Activated CD4-positive, CD25-positive, alpha-beta regulatory T cell treated with anti-CD3 and anti-CD28 coated beads, Interleukin-2, amount 50 U/mL, for 72 hours (primary cell): ENCODE measurements around the gene UXS1.
"Not testable (repeated sequence)": the region's sequence is repeated elsewhere in the genome, so short reads cannot be mapped to it uniquely, and the experiment has no call there.

Experiments used
- DNase-seq: peaks from one replicate; pipeline ENCODE4 v3.0.0; 2021

Gene UXS1

DNA sequence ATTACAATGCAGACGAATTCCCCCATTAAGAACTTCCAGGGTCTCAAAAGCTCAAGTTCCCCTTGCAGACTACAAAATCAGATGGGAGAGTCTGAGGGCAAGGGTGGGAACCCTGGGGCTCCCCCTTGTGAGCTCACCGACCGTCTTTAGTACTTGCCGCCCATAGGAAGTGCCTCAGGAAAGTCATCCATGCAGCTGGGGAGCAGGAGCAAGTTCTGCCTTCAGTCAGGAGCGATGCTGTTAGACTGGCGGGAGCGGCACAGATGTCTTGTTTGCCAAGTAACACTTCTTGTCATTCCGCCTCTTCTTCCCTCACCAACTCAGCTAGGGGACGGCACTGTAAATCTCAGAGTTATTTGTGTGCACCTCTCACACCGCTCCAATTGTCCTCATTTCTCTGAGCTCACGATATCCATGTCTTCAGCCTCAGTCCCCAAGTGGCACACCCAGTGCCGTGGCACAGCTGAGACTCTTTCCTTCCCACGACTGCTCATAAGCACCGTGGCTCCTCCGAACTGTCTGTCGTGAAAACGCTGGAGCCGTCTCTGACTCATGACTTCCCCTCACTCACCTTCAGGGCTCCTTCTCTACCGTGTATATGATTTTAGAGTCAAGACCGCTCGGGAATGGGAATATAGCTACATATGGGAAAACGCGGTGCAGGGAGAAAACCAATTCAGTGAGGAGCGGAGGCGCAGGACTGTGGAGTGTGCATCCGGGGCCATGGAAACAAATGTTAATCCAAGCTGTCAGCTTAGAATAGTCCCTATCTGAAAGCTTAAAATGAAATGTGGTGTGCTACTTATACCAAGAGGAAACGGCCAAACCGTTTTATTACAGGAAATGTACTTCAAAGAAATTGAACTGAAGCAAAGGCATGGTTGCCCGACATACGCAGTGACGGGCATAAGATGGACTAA is 34.0 kb downstream of the UXS1 start:
- peak; percentile 52 for DNase-seq

- no peak for DNase-seq
Measured at GRCh38 chr2:106158871-106159270, 35.2 kb downstream of the UXS1 start.

GRCh38 chr2:106158131-106158530 is 36.0 kb downstream of the UXS1 start:
- no peak for DNase-seq

GRCh38 chr2:106157416-106157815 is 36.7 kb downstream of the UXS1 start:
- no peak for DNase-seq

DNA sequence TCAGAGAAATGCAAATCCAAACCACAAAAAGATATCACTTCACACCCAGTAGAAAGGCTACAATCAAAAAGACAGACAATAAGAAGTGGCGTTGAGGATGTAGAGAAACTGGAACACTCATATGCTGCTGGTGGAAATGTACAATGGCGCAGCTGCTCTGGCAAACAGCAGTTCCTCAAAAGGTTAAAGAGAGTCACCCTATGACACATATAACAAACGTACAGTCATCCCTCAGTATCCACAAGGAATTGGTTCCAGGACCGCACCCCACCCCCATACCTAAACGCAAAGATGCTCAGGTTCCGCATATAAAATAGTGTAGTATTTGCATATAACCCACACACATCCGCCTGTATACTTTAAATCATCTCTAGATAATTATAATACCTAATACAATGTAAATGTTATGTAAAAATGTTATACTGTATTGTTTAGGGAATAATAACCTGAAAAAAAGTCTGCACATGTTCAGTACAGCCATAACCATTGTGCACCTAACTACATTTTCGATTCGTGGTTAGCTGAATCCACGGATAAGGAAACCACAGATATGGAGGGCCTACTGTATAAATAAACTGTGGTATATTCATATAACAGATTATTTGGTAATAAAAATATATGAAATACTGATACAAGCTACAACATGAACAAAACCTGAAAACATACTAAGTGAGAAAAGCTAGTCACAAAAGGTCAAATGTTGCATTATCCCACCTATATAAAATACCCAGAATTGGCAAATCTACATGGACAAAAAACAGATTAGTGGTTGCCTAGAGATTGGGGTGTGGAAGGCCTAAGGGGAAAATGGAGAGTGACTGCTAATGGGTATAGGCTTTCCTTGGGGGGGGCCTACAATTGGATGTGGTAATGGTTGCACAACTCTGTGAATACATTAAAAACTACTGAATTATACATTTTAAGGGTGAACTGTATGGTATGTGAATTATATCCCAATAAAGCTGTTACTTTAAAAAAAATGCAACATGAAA is 37.5 kb downstream of the UXS1 start:
- DNase-seq, result no peak

- DNase-seq, result no peak
Measured at GRCh38 chr2:106153781-106154180, 40.3 kb downstream of the UXS1 start.

- DNase-seq, result no peak
Measured at GRCh38 chr2:106147665-106148064, 46.4 kb downstream of the UXS1 start.

DNA sequence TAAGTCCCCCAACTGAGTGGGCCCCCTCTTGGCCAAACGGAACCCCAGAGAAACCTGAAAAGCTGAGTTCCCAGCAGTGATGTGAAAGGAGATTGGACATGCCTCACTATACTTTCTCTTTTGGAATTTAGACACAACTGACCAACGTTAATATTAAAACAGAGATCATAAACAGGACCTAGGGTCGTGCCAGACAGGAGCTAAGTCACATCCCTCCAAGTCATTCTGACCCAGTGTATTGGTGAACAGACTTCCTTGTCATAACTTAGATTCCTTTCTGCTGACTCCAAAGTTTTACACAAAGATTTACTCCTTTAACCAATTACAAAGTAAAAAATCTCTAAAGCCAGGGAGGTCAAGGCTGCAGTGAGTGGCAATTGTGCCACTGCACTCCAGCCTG is 46.9 kb downstream of the UXS1 start:
- no peak for DNase-seq

DNA sequence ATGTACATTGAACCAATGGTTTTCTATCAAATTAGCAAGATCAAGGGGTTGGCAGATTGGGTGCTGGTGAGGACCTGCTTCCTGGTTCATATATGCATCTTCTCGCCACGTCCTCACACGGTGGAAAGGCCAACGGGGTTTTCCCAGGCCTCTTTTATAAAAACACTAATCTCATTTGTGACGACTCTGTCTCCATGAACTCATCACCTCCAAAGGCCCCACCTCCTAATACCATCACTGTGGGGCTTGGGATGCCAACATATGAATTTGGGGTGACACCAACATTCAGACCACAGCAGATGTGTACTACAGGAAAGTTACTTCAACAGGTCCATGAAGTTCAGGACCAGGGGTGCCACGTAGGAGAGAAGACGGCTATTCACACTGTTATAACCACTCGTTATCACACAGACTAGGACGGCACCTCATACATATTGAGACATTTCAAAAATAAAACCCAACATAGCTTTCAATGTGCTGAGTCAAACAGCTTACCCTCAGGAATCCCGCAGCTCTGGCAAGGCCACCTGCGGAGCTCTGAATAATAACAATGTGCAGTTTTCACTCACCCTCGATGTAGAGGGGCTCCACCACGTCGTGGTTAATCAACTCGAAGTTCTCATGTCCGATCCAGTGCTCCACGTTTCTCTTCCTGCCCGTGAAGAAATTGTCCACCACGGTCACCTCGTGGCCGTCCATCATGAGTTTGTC is 49.3 kb downstream of the UXS1 start:
- DNase-seq, result peak; percentile 52

GRCh38 chr2:106143495-106144215 is 50.4 kb downstream of the UXS1 start:
- no peak for DNase-seq

DNA sequence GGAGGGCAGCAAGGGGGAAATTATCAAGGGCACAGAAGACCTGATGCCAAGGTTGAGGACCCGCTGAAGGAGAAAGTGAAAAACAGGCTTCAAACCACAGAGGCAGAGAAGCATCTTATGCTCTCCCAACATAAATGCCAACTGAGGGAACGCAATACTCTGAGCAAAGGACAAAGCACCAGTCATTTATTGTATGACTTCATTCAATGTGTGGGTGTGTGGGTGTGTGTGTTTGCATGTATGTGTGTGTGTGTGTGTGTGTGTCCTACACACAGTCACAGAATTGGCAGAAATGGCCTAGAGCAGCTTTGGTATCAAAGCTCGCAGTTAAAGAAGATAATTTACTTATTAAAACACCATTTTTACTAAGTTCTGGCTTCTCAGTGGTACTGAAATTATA is 51.4 kb downstream of the UXS1 start:
- DNase-seq, result no peak

- DNase-seq, result no peak
Measured at GRCh38 chr2:106140913-106141312, 53.2 kb downstream of the UXS1 start.

DNA sequence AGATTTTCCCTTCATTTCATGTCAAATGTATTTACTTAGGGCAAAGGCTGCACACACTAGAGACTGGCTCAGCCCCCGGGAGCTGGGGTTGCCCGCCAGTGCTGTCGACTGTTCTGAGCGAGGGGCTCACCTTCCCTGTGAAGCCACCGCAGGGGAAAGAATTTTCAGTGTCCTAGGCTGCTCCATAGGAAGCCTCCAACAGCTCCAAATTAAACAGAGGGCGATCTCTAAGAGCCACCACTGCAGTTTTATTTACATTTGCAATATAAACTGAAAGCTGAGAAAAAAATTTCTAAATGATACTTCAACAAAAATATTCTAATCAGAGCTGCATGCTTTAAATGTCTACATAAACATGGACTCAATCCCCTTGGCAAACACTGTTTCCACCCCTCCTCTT is 54.0 kb downstream of the UXS1 start:
- no peak for DNase-seq

DNA sequence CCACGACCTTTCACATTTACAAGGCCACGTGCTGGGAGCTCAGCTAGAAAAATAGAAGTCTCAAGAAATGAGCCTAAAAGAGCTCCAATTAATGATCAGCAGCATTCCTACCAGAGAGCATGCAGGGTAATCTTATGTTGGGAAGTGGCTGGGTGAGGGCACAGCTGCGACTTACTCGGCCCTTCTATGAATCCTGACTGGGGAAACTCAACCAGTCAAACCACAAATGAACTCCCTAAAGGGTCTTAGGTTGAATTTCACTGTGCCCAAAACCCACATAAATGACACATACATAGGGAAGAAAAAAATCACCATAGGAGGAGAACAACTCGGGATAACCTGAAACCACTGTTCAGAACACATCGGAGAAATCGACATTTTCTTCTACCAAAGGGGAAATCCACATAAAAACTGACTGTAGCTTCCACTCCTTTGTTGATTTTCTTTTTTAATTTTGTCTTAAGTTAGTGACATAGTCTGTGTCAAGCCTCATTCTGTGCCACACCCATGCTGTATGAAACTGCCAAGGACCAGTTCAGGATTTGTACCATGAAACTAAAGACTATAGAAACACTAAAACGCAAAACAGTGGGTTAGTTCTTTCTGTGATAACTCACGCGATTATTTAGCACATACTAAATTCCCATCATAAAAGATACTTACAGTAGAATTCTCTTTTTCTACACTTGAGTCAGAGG is 54.7 kb downstream of the UXS1 start:
- DNase-seq, result no peak

GRCh38 chr2:106138543-106139237 is 55.4 kb downstream of the UXS1 start:
- no peak for DNase-seq

- DNase-seq, result no peak
Measured at GRCh38 chr2:106137731-106138521, 56.2 kb downstream of the UXS1 start.

DNA sequence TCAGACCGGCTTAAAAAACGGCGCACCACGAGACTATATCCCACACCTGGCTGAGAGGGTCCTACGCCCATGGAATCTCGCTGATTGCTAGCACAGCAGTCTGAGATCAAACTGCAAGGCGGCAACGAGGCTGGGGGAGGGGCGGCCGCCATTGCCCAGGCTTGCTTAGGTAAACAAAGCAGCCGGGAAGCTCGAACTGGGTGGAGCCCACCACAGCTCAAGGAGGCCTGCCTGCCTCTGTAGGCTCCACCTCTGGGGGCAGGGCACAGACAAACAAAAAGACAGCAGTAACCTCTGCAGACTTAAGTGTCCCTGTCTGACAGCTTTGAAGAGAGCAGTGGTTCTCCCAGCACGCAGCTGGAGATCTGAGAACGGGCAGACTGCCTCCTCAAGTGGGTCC is 62.9 kb downstream of the UXS1 start:
- DNase-seq, result not testable (repeated sequence)

DNA sequence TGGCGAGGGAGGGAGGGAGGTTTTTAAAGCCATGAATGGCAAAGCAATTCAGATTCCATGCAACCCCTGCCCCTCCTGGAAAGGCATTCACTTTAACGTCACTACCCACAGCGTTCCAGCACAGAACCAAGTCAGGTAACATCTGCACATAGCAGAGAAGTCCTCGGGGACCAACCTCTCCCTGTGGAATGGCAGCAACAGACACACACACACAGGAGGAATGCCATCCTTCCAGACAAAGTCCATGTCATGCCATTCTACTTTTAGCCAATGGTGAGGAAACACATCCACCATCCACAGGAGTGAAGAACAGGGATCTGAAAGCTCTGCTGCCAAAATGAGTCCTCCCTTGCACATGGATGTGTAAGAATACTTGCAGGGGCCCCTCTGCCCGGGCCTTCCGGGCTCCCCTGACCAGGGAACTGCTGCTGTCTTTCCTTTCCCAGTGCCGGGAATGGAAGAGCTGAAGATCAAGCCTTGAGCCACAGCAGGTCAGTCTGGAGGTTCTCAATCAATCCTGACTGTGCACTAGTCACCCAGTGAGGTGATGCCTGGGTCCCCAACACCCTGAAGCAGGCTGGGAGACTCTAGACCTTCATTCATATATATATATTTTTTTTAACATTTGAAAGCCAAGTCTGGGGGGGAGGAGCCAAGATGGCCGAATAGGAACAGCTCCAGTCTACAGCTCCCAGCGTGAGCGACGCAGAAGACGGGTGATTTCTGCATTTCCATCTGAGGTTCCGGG is 63.7 kb downstream of the UXS1 start:
- no peak for DNase-seq

- no peak for DNase-seq
Measured at GRCh38 chr2:106129592-106129991, 64.5 kb downstream of the UXS1 start.
